ENCODE results near the gene OR51F1.
"Not testable (repeated sequence)": the region's sequence is repeated elsewhere in the genome, so short reads cannot be mapped to it uniquely, and the experiment has no call there.

Gene OR51F1

GRCh38 chr11:4769838-4770237 lies at the start of gene OR51F1:
Gene OR51F1 (minus strand): TSS chr11:4769938. CDS start chr11:4769938, 0 bp downstream.
- no peak for DNase-seq

GRCh38 chr11:4809246-4809645 lies 39.5 kb upstream of the OR51F1 start:
- DNase-seq: no peak

- DNase-seq: no peak
Observed at GRCh38 chr11:4808476-4808875, 38.7 kb upstream of the OR51F1 start.

GRCh38 chr11:4804280-4804679 lies 34.5 kb upstream of the OR51F1 start, which contains the start of gene OR52R1:
Gene OR52R1 (minus strand): TSS chr11:4804380. CDS start chr11:4804380, 0 bp downstream.
- no peak for DNase-seq

GRCh38 chr11:4801316-4801715 lies 31.6 kb upstream of the OR51F1 start:
- DNase-seq: not testable (repeated sequence)

GRCh38 chr11:4798427-4799183 lies 28.9 kb upstream of the OR51F1 start:
- DNase-seq: no peak

- no peak for DNase-seq
Observed at GRCh38 chr11:4797206-4797605, 27.5 kb upstream of the OR51F1 start.

GRCh38 chr11:4782454-4782853 lies 12.7 kb upstream of the OR51F1 start:
- no peak for DNase-seq

GRCh38 chr11:4768094-4768493 lies 1.6 kb downstream of the OR51F1 start:
- DNase-seq: no peak

- DNase-seq: no peak
Observed at GRCh38 chr11:4766420-4767043, 3.2 kb downstream of the OR51F1 start.

- no peak for DNase-seq
Observed at GRCh38 chr11:4763096-4763495, 6.6 kb downstream of the OR51F1 start.

GRCh38 chr11:4751201-4751600 lies 18.5 kb downstream of the OR51F1 start:
- DNase-seq: no peak

GRCh38 chr11:4748438-4748837 lies 21.3 kb downstream of the OR51F1 start:
- DNase-seq: no peak

- DNase-seq: no peak
Observed at GRCh38 chr11:4740735-4741134, 29.0 kb downstream of the OR51F1 start.

GRCh38 chr11:4727171-4727570 lies 42.6 kb downstream of the OR51F1 start:
- DNase-seq: no peak

GRCh38 chr11:4722616-4723534 lies 46.9 kb downstream of the OR51F1 start:
- not testable (repeated sequence) for DNase-seq
